Mononuclear cell (primary cell): ENCODE results near the gene GAB1. TPM values are rescaled to one million over a fixed set of nuclear protein-coding genes. Genes with fewer than 3 reads are reported as not detected.

ENCODE experiments used
- H3K27me3 ChIP-seq: 2 replicates; pipeline ENCODE4 v1.6.0; 2011; ENCODE audit warnings: low read length, control low read depth; ENCODE audit not compliant: insufficient read depth
- H3K4me1 ChIP-seq: 2 replicates; pipeline ENCODE4 v1.5.1; 2011; ENCODE audit warnings: mild to moderate bottlenecking, low read length, control low read depth; ENCODE audit not compliant: insufficient read depth
- H3K4me3 ChIP-seq: 2 replicates; pipeline ENCODE4 v1.5.1; 2011; ENCODE audit warnings: mild to moderate bottlenecking, low read length, moderate library complexity
- H3K9me3 ChIP-seq: 2 replicates; pipeline ENCODE4 v1.5.1; 2011; ENCODE audit warnings: low read depth, mild to moderate bottlenecking, control low read depth, low read length
- total RNA-seq: library from RNA; depleted of rRNA; stranded (reverse); fragments of >200 nt; gene quantifications from one replicate; pipeline ENCODE4 v1.2.3, GENCODE V29; 2012

GAB1 gene
- total RNA-seq, 1 donor: 6.3 TPM

DNA sequence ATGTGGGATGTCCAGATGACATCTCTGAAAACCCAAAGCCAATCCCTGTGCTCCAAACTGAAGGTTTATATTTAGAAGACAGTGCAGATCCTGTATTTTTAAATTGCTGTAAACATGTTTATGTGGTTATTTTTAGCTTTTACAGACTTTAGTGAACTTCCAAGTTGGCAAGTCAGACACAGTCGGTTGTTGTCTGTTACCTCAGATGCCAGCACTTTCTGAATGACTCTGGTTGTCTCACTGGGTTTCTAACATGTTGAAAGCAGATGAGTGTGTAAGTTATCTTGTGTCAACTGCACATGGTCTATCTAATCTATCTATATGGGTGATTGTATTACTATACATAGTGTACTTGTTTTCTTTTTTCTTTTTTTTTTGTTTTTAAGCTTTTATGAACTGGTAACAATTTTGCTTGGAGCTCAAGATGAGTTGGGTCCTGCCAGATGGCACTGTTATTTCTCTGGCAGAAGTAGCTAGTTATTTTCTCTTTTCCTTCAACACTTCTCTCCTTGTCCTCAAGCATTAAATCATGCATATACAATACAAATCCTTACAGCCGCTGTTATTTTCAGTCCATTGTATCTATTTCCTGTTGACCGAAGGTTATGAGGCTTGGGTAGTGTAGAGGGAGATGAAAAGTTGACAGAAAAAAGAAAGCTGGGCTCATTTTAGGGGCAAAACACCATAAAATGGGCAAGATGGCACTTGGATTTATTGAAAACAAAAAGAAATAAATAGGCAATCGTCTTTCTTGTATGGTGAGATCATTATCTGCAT lies 66.3 kb downstream of the GAB1 start:
- Histone ChIP-seq H3K27me3 (no peaks in the 10 kb centered on the region), H3K4me3 (no peak overlapping the region), H3K4me1 (peaks cover 25% of the 10 kb centered on the region), H3K9me3 (no peaks in the 10 kb centered on the region)

DNA sequence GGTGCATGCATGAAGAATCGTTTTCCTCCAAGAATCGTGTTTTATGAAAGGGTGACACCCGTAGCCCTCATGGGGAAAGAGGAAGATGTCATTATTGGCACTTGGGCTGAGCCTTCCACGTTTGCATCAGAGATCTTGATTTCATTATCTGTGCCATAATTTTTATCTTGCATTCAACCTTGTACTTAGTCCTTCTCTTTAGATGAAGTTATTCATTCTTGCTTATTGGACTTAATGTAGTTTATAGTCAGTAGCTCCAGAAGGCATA lies 66.8 kb downstream of the GAB1 start:
- Histone ChIP-seq H3K27me3 (no peaks in the 10 kb centered on the region), H3K4me1 (peaks cover 25% of the 10 kb centered on the region), H3K4me3 (no peak overlapping the region), H3K9me3 (no peaks in the 10 kb centered on the region)

DNA sequence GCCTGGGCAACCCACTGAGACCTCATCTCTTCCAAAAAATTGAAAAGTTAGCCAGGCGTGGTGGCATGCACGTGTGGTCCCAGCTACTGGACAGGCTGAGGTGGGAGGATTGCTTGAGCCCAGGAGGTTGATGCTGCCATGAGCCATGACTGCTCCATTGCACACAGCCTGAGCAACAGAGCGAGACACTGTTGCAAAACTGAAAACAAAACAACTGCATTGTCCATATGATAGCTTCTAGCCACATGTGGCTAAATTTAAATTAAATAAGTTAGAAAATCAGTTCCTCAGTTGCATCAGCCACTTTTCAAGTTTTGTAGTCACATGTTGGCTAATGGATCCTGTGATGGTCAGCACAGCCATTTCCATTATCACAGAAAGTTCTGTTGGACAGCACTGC lies 67.9 kb downstream of the GAB1 start:
- H3K4me1 ChIP-seq: peaks cover 25% of the 10 kb centered on the region
- H3K9me3 ChIP-seq: no peaks in the 10 kb centered on the region
- no peaks in the 10 kb centered on the region for H3K27me3 ChIP-seq
- no peak overlapping the region for H3K4me3 ChIP-seq

DNA sequence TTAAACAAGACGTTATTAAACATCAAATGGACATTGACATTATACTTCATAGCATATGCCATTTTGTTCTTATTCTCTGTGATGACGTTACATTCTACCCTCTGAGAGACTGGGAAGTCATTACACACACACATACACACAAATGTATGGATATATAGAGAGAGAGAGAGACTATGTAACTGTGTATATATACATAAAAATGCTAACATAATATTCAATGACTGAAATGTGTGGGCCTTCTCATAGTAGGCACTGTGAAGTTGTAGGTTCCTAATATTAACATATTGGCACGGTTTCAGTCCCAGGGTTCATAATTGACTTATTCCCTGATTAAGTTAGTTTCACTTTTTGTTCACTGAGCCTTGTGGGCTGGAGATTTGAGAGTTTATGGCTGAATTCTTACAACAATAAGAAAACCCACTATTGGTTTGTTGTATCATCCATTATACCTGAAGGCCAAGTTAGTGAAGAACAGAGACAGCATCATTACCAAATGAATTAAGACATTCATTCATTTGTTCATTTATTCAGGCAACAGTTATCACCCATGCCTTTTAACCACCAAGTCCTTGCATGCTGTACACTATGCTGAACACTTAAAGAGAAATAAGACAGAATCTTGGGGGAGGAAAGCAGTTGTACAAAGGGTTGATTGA lies 68.5 kb downstream of the GAB1 start:
- Histone ChIP-seq H3K27me3 (no peaks in the 10 kb centered on the region), H3K9me3 (no peaks in the 10 kb centered on the region), H3K4me3 (no peak overlapping the region), H3K4me1 (peaks cover 25% of the 10 kb centered on the region)

DNA sequence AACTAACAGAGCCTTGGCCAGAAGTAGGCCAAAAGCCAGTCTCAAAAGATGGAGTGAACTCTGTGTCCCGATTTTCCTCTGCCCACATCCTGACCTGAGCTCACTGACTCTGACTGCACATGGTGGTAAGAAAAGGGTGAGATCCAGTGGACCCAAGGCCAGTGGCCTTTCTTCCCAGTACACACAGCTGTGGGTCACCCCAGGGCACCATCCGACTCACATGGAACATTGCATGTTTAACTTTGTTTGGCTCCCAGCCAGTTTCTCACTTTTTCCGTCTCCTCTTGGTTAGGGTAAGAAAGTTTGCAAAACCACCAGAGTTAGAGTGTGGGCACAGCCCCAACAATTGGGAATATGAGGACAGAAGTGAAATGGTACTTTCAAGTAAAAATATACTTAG lies 69.8 kb downstream of the GAB1 start:
- Histone ChIP-seq H3K27me3 (no peaks in the 10 kb centered on the region), H3K9me3 (no peaks in the 10 kb centered on the region), H3K4me3 (no peak overlapping the region), H3K4me1 (peaks cover 25% of the 10 kb centered on the region)

DNA sequence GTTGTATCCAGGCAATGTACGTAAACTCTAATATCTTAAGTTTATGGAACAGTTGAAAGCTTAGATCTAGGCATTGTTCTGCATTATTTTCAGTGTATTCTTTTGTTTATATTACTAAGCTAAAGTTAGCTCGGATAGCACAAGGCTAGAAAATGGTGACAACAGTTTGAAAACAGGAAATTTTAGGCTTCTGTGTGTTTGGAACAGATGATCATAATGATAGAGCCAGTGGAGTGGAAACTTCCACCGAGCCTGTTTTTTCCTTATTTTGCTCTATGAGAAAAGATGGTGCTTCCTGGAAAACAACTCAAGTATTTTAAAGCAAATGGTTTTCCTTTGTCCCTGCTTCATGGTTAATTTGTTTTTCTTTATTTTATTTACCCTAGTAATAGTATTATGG lies 70.8 kb downstream of the GAB1 start:
- H3K4me1 ChIP-seq: peaks cover 25% of the 10 kb centered on the region
- H3K9me3 ChIP-seq: no peaks in the 10 kb centered on the region
- H3K27me3 ChIP-seq: no peaks in the 10 kb centered on the region
- H3K4me3 ChIP-seq: no peak overlapping the region

DNA sequence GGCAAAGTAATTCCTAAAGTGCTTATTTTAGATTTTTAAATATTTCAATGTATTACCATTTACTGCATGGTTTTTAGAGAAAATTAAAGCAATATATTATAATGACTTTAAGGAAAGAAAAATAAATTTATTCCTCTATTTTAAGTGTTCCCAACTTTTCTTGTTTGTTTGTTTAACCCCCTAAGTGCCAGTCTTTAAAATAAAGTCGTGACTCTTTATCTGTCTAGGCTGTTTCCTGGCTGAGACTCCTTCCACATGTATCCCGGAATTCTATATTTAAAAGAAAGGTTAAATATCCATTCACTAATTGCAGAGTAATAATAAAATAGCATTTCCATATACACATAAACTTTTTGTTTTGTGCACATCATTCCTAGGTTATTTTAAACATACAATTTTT lies 71.2 kb downstream of the GAB1 start:
- H3K4me1 ChIP-seq: peaks cover 25% of the 10 kb centered on the region
- H3K27me3 ChIP-seq: no peaks in the 10 kb centered on the region
- H3K4me3 ChIP-seq: no peak overlapping the region
- H3K9me3 ChIP-seq: no peaks in the 10 kb centered on the region

DNA sequence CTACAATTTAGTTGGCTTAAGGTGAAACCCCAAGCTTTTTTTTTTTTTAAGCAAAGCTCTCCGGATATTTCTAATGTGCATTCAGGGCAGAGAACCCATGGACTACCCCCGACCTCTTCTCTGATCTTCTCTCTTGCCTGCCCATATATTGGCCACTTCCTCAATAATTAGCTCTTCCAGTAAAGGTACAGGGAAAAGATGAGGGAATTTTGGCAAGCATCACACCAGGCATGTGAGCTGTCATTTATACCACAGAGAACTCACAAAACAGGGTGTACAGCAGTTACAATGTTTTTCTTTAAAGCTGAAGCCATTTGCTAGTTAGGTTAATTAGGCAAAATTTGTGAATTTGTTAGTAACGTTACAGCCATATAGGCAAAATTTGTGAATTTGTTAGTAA lies 73.3 kb downstream of the GAB1 start:
- Histone ChIP-seq H3K4me1 (peaks cover 11% of the 10 kb centered on the region), H3K4me3 (no peak overlapping the region), H3K9me3 (no peaks in the 10 kb centered on the region), H3K27me3 (no peaks in the 10 kb centered on the region)

DNA sequence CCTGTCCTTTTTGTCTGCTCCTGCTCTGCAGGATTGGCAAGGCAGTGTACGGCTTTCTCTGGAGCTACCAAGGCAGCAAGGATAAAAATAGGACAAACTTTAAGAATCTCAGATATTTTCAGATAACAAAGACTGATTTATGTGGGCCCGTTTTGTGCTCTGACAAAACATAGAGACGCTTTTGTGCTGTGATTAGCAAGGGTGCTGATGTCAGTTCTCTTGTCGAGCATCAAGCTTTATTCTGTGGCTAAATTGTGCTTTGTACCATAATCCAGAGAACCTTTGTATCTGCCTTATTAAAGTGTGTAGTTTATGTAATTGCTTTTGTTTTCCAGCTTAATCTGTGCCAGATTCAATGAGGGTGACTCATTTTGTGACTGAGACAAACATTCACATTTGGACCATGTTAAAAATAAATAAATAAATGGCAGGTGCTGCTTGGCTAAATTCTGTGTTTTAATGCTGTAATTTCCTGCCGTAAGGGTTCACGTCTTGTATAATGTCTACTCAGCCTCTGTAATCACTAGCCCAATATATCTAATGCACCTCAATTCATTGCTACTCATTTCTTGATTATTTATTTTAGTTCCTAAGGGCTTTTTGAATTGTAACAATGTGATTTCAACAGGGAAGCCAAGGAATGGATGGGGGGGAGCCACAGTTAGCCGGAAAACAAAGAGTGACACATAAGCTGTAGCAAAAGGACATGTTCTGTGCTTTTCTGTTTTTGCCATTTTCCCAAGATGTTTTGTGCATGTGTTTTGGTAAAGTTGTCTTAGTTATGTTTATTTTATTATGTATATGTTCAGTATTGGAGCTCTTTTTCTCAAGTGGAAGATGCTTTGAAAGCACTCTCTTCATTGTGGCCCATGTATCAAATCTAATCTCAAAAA lies 75.1 kb downstream of the GAB1 start:
- no peaks in the 10 kb centered on the region for H3K9me3 ChIP-seq

DNA sequence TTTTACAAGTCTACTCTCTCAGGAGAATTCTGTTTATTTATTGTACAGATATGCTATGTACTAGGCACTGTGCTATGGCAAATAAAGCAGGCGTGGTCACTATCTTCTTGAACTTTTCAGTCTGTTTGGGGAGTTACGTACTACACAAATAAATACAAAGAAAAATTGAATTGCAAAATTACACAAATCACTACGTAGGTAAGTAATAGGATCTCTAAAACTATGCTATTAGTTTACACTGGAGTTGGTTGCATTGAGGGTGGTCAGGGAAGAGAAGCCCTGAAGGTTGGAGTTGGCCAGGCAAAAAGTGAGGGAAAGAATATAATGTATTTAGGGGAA lies 75.7 kb downstream of the GAB1 start:
- no peak overlapping the region for H3K4me3 ChIP-seq
- H3K4me1 ChIP-seq: no peaks in the 10 kb centered on the region
- no peaks in the 10 kb centered on the region for H3K27me3 ChIP-seq
- no peaks in the 10 kb centered on the region for H3K9me3 ChIP-seq

More for the DNA sequence above, 75.1 kb downstream of the GAB1 start:
- no peak overlapping the region for H3K4me3 ChIP-seq
- H3K27me3 ChIP-seq: no peaks in the 10 kb centered on the region
- no peaks in the 10 kb centered on the region for H3K4me1 ChIP-seq

DNA sequence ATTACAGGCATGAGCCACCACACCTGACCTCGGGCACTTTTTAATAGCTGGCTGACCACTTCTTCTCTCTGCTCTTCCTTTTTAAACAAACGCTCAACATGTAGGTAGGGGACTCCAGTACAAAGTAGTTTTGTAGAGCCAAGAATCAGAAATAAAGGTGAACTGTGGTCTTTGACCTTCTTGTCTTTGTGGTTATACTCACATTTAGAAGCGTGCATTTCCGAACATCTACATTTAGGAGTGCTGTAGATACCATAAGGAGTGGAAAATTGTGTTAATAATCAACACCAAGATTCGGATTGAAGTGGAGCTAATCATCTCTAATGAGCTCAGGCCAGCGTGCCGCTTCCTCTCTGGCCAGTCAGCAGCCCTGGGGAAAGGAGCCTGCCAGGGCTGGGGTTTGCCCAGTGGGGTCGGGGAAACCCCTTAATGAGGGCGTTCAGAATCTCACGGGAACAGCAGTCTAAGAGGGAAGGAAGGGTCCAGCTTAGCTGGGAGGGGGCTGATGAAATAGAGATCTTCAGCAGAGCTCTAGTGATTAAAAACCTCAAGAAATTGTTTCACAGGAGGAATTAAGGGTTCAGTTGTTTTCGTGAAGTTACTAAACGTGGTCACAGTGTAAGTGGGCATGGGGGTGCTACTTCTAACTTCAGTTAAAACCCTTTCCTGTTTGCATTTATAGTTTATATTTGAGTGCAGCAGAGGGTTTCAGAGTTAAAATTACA lies 81.2 kb downstream of the GAB1 start:
- Histone ChIP-seq H3K4me1 (no peaks in the 10 kb centered on the region), H3K27me3 (no peaks in the 10 kb centered on the region), H3K4me3 (no peak overlapping the region), H3K9me3 (no peaks in the 10 kb centered on the region)

DNA sequence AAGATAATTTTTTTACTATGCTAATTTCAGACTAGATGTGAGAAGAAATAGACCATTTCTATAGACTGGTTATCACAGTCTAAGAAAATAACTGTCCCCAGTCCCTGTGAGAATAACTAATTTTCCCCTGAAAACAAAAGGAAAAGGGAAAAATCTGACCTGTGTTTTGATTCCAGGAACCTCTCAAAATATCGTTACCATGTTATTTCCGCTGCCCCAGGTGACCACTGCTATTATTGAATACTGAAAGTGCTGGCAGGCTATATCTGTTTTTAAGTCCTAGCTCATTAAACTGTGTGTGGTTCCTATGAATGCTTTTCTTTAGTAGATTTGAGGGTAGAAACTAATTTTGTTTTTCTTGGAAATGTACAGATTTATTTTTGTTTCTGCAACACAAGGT lies 83.6 kb downstream of the GAB1 start:
- Histone ChIP-seq H3K4me3 (no peak overlapping the region), H3K4me1 (no peaks in the 10 kb centered on the region), H3K9me3 (no peaks in the 10 kb centered on the region), H3K27me3 (no peaks in the 10 kb centered on the region)

DNA sequence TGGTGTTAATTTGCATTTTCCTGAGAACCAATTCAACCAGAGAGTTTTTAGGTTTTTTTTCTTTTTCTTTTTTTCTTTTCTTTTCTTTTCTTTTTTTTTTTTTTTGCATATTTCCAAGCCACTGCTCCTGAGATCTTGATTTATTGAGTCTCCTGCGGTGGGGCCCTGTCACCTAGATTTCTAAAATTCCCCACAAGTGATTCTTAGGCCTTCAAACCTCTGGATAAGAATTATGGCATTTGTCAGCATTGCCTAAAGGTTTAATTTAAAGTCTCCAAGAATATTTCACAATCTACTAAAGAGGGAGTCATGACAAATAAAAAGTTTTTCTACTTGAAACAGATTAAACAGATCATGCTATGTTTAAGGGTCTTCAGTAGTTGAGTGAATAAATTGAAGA lies 84.9 kb downstream of the GAB1 start:
- no peaks in the 10 kb centered on the region for H3K9me3 ChIP-seq
- H3K4me1 ChIP-seq: no peaks in the 10 kb centered on the region
- H3K4me3 ChIP-seq: no peak overlapping the region
- no peaks in the 10 kb centered on the region for H3K27me3 ChIP-seq

DNA sequence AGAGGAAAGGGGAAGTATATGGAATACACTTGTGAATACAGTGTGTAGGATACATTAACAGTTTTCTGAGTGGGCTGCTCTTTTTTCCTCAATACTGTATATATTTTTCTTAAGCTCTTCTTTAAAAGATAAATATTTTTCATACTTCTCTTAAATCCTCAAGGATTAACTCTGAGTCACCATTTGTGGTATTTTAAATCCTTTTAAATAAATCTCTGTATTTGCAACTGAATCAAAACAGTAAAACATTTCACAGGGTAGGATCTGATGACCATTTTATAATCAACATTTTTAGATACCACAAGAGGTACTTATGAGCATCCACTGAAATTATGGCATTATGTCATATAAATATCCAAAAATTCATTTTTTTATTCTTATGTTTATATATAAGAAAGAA lies 87.6 kb downstream of the GAB1 start:
- Histone ChIP-seq H3K4me3 (no peak overlapping the region), H3K4me1 (no peaks in the 10 kb centered on the region), H3K27me3 (no peaks in the 10 kb centered on the region), H3K9me3 (no peaks in the 10 kb centered on the region)
